Activated CD8-positive, alpha-beta memory T cell treated with anti-CD3 and anti-CD28 coated beads, Interleukin-2, amount 50 U/mL, for 1 hour (primary cell): Measurements from ENCODE around the gene PADI4.

Experiments used
- DNase-seq: peaks from one replicate; pipeline ENCODE4 v3.0.0-alpha.2; 2020; ENCODE audit errors: extremely low read depth

PADI4 gene, protein sequence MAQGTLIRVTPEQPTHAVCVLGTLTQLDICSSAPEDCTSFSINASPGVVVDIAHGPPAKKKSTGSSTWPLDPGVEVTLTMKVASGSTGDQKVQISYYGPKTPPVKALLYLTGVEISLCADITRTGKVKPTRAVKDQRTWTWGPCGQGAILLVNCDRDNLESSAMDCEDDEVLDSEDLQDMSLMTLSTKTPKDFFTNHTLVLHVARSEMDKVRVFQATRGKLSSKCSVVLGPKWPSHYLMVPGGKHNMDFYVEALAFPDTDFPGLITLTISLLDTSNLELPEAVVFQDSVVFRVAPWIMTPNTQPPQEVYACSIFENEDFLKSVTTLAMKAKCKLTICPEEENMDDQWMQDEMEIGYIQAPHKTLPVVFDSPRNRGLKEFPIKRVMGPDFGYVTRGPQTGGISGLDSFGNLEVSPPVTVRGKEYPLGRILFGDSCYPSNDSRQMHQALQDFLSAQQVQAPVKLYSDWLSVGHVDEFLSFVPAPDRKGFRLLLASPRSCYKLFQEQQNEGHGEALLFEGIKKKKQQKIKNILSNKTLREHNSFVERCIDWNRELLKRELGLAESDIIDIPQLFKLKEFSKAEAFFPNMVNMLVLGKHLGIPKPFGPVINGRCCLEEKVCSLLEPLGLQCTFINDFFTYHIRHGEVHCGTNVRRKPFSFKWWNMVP

DNA sequence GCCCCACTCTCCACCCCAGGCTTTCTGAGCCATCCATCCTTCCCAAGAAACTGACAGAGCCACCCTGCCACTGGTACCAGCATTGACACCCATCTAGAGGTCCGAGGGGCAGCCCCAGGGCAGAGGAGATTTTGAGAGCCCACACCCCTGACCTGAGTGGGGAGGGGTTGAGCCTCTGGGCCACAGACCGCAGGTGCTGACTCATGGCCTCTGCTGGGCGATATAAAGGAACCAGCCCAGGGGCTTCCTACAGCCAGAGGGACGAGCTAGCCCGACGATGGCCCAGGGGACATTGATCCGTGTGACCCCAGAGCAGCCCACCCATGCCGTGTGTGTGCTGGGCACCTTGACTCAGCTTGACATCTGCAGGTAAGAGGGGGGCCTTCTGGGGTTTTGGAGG is at the start of gene PADI4:
Gene PADI4 (plus strand): TSS at position 252 of the 400 bp plus-strand sequence. CDS start 26 bp downstream, at position 278.
- no peak for DNase-seq

DNA sequence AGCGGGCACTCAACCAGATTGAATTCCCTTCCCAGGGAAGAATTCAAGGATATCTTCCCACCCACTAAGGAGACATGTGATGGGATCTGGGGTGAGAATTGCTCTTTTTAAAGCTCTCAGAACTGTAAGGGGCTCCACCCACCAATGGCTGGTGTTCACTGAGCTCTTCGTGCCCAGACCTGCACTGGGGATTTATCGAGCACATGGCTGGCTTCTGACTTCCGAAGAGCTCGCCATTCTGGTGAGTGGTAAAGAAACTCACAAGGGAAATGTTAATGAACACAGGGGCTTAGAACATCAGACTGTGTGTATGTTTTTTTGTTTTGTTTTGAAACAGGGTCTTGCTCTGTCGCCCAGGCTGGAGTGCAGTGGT is 49.3 kb upstream of the PADI4 start:
- no peak for DNase-seq

DNA sequence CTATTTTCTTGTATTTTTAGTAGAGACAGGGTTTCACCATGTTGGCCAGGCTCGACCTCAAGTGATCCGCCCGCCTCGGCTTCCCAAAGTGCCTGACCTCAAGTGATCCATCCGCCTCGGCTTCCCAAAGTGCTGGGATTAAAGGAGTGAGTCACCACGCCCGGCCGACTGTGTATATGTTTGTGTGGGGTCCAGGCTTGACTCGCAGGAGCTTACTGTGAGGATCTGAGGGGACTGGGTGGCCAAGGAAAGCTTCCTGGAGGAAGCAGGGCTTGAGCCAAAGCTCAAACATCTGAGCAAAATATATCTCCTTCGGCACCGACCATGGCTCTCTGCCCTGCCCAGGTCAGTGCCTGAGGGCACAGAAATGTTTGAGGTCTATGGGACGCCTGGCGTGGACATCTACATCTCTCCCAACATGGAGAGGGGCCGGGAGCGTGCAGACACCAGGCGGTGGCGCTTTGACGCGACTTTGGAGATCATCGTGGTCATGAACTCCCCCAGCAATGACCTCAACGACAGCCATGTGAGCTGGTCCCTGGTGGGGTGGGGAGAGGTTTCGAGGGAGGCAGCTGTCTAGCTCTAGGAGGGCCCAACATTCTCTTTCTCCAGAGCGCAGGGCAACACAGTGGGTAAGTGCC is 48.6 kb upstream of the PADI4 start:
- no peak for DNase-seq

DNA sequence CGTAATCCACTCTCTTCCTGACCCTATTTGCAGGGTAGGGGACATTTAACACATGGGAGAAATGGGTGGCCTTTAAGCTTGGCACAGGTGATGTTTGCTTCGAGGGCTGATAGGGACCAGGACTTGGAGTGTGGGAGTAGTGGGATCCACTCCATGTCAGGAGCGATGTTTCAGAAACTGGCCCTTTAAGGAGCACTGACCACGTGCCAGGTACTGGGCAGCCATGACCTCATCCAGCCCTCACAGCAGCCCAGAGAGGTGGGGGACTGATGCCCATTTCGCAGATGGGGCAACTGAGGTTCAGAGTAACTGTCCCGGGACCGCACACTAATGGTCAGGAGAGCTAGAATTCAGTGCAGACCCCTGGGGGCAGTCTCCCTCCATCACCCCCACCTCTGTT is 47.7 kb upstream of the PADI4 start:
- DNase-seq, result no peak

DNA sequence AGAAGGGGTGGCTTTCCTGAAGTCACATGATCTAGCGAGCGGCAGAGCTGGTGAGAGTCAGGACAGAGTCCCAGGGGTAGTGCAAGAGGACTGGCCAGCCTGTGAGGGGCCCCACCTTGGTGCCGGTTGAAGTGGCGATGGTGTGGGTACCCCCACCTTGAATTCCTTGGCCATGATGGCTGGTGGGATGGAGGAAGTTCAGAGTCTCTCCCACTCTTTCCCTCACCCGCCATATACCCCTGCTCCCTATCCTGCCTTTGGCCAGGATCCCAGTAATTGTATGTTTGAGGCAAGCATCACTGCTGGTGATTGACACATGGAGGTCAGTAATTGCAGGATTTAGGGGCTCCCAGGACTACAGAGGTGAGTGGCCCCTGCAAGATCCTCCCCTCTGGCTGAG is 47.3 kb upstream of the PADI4 start:
- no peak for DNase-seq

DNA sequence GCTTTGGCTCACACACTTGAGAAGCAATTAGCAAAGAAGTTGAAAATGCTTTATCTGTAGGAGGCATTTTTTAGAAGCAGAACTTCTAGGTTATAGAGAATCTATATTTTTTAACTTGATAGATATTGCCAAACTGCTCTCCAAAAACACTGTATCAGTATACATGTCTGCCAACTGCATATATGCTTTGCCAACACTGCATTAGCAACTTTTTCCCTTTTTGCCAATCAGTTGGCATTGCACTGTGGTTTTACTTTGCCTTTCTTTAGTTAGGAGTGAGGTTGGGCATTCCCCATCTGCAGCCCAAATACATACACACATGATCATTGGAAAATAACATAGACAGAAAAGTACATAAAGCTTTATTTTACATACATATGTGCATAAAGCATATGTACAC is 44.1 kb upstream of the PADI4 start:
- no peak for DNase-seq

DNA sequence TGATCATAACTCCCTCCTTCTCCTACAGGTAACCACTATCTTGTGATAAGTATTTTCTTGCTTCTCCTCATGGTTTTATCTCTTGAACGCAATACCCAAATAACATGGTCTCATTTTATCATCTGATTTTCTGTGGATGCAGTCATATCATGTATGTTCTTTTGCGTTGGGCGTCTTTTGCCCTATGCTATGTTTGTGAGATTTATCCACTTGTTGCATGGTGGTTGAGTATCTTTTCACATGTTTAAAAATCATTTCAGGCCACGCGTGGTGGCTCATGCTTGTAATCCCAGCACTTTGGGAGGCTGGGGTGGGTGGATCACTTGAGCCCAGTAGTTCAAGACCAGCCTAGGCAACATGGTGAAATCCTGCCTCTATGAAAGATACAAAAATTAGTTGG is 43.5 kb upstream of the PADI4 start:
- no peak for DNase-seq

DNA sequence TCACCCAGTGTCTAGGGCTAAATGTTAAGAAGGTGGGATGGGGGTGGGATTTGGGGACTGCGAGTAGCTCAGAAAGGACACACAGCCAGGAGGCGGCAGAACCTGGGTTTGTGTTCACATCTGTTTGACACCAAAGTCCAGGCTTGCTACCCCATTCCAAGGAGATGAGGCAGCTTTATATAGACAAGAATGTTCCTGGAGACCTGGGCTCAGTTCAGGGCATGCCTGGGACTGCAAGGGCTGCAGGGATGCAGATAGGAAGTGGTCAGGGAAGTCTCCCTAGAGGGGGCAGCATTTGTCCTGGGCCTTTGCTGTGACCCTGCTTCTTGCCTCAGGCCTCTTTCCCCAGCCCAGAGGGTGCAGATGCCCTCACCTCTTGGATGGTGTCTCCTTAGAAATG is 42.8 kb upstream of the PADI4 start:
- no peak for DNase-seq

DNA sequence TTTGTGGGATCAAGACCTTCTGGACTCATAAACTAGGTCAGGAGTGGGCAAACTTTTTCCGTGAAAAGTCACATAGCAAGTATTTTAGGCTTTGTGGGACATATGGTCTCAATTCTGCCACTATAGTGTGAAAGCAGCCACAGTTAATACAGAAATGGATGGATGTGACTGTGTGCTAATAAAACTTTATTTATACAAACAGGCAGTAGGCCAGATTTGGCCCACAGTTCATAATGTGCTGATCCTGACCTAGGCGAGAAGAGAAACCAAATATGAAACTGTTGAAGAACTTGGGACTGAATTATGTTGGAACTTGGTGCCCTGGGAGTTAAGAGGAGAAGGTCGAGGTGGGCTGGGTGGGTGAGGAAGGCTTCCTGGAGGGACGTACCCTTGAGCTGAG is 42.0 kb upstream of the PADI4 start:
- no peak for DNase-seq

DNA sequence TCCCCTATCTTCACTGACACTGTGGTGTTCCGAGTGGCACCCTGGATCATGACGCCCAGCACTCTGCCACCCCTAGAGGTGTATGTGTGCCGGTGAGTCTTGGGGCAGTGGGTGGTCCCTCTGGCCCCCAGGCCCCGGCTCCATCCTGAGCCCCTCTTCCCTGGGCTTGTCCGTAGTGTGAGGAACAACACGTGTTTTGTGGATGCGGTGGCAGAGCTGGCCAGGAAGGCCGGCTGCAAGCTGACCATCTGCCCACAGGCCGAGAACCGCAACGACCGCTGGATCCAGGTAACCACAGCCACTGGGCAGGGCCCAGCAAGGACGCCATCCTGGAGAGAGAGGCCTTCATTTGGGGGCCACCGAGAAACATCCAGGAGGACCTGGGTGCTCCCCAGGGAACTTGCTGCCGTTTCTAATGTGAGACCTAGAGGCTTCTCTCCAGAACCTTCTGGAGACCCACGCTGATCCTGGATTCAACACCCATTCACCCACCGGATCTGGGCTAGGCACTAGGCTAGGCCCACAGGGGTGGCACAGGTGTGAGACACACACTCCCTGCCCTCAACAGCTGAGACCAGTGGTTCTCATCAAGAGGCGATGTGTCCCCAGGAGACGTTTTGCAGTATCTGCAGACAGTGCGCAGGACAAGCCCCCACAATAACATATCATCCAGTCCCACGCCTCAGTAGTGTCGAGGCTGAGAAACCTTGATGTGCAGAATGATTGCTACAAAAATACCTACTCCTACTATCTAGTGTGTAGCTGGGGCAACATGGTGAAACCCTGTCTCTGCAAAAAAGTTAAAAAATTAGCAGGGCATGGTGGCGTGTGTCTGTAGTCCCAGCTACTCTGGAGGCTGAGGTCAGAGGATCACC is 36.9 kb upstream of the PADI4 start:
- no peak for DNase-seq

DNA sequence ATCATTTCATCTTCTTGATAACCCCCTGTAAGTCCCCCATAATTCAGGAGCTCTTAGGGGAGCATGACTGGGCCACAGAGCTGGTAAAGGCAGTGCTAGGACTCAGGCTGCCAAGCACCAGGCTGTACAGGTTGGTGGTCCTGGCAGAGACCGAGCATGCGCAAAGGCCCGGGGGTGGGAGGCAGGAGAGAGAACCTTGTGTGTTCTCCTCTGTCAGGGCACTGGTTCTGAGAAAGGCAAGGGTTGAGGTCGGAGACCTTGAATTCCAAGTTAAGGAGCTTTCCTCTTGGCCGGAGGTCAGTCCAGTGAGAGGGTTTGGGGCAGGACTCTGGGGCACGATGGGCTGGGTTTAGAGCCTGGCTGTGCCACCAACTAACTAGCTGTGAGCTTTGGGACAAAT is 35.9 kb upstream of the PADI4 start:
- no peak for DNase-seq

DNA sequence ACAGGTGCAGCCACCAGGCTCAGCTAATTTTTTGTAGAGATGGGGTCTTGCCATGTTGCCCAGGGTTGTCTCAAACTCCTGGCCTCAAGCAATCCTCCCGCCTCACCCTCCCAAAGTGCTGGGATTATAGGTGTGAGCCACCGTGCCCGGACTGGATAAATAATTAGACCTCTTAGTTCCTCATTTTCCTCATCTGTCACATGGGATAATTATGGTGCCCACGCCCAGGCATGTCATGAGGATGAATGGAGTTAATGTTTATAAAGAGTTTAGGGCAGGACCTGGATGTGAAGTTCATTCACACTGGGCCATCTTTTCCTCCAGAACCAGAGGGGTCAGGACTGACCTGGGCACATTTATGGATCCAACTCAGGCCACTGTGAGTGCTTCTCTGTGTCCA is 35.4 kb upstream of the PADI4 start:
- no peak for DNase-seq

DNA sequence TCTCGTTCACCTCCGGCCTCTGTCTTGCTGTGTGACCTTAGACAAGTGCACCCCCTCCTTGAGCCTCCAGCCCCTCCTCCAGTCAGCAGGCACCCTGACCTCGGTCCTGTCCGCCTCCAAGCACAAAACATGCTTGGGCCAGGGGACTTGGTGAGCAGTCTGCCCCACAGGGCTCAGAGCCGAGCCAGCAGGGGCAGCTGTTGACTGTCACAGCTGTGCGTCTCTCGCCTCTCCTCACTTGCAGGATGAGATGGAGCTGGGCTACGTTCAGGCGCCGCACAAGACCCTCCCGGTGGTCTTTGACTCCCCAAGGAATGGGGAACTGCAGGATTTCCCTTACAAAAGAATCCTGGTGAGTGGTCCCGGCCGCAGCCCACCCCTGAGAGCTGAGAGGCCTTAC is 34.9 kb upstream of the PADI4 start:
- no peak for DNase-seq

DNA sequence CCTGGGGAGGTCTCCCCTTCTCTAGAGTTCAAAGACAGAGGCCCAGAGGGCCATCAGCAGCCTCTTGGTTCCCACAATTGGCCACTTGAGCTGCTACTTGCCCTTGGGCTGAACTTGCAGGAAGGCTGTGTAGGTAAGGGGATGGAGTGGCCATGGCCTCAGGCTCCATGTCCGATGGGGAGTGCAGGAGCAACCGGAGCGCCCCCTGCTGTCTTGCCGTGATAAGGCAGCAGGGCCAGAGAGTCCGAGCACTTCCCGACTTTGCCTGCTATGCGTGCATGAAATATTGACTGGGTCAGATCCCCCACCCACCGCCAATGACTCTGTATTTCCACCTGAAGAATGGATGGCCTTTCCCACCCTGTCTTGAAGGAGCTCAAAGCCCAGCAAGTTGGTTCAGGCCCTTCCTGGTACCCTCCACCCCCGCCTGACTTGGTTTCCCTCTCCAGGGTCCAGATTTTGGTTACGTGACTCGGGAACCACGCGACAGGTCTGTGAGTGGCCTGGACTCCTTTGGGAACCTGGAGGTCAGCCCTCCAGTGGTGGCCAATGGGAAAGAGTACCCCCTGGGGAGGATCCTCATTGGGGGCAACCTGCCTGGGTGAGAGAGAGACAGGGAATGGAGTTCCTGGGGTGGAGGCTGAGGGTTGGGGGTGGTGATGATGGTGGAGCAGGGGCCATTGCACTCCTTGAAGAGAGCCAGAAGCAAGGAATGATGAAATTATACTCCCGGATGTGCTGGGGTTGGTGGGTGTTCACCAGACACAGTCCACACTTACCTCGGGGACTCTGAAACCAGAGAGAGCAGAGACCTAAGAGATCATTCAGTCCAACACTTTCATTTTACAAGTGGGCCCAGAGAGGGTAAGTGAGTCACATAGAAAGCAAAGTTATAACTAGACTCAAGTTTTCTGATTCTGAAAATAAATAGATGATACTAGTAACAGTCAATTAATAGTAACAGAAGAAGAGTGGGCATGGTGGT is 33.5 kb upstream of the PADI4 start:
- DNase-seq, result no peak

DNA sequence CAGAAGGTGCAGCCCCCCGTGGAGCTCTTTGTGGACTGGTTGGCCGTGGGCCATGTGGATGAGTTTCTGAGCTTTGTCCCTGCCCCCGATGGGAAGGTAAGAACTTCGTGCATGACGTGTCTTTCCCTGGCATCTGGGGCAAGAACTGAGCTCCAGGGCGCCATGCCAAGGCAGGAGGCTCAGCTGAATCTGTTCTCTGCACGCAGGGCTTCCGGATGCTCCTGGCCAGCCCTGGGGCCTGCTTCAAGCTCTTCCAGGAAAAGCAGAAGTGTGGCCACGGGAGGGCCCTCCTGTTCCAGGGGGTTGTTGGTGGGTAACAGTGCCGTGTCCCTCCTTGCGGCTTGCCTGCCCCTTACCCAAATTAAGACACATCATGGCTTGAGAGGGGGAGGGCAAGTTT is 31.4 kb upstream of the PADI4 start:
- DNase-seq, result no peak

DNA sequence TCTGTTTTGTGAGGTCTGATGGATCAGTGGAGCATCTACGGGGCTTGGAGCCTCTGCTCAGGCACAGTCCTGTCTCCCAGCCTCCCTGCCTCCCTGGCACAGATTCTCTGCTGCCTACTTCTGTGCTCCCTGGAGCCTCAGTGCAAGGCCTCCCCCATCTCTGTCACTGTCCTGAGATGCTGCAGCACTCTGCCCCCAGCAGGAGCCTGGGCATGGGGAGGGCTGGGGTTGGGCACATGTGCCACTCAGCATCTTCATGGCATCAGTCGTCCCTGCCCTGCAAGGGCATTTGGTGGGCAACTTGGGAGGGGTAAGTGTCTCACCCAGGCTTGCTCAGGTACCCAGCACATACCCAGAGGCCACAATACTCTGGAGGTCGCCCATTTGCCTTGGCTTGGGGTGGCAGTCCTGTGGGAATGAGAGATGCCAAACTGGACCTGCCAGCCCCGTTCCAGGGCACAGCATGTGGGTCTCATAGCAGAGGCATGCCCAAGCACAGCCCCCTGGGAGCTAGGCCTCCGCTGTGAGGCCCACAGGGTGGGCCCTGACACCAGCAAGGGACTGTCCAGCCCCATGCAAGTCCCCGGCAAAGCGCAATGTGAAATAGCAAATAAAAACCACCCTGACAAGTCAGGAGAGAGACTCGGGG is 30.4 kb upstream of the PADI4 start:
- no peak for DNase-seq

DNA sequence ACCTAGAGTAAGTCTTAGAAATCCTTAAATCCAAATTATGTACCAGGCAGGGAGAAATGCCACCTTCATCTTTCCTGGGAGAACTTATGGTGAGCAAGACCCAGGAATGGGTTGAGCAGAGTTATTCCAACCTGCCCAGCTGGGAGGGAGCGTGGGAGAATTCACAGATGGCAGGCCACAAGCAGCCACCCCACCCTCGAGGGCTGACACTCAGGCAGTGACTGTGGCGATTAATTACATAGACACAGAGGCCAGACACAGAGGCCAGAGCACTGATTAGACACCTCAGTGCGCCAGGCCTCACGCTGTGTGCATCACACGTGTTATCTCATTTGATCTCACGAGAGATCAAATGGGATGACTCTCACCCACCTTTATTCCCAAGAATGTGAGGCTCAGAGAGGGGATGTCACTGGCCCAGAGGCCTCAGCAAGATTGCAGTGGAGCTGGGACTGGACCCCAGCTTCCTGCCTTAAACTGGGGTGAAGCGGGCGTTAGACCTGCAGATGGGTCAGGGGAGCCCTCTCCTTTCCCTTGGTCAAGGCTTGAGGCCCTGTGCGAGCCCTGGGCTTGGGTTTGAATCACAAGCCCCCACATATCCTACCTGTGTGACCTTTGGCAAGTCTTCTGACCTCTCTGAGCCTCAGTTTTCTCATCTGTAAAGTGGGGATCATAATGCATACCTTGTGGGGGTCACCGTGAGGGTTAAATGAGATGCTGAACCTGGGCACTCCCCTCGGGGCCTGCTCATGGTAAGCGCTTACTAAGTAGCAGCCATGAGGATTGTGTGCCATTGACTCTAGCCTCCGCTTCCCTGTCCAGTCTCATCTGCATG is 28.8 kb upstream of the PADI4 start:
- DNase-seq, result no peak

DNA sequence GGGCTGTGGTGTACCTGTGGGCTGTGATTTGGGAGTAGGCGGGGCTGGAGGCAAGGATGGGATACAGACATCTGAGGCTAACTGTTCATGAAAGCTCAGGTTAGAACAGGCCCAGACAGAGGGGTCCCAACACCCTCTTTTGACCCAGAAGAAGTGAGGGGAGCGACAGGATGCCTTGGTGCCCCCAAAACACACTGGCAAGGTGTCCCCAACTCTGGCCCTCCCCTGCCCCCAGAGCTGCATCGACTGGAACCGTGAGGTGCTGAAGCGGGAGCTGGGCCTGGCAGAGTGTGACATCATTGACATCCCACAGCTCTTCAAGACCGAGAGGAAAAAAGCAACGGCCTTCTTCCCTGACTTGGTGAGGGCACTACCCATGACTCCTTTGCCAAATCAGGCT is 27.6 kb upstream of the PADI4 start:
- DNase-seq, result no peak

DNA sequence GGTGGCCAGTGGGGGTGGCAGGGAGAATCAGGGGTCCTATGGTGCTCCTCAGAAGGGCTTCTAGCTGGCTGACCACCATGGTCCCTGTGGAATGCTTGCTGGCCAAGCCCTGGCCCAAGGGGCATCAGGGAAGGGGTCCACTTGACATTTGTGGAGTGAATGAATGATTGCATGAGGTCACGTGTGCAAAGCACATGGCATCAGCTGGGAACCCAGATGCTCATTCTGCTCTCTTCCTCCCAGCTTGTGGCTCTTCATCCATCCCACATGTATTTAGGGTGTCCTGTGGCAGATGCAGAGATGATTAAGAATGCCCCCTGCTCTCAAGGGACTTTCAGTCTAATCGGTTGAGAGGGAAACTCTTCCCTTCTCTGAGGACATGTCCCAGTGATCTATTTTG is 27.1 kb upstream of the PADI4 start:
- no peak for DNase-seq

DNA sequence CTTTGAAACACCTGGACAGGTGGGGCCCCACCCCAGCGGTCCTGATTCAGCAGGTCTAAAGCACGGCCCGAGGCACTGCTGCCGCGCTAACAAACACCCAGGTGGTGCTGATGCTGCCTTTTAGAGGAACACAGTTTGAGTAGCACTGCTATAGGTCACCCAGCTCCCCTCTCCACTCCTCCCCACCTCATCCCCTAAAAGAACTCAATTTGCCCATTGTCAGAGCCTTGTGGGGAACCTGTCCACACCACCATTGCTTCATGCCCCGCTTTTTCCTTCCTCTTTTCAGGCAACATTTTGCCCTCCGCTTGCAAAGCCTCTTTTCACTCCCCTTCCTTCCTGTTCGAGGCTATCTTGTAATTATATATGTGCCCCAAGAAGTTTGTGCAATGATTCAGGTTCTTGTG is 26.2 kb upstream of the PADI4 start:
- no peak for DNase-seq
